CD4-positive, alpha-beta T cell treated with Interferon alpha-2 for 1 hour (primary cell): Measurements from ENCODE around the gene CFLAR.
"Not testable (repeated sequence)": the region's sequence is repeated elsewhere in the genome, so short reads cannot be mapped to it uniquely, and the experiment has no call there.

Source experiments
- DNase-seq, 2 donors: peaks; one replicate each; pipeline ENCODE4 v3.0.0-alpha.2; 2020 to 2022

The CFLAR gene

GRCh38 chr2:201118961-201119854, 3.2 kb downstream of the CFLAR start:
- DNase-seq = peak; percentile 32 to 57

DNA sequence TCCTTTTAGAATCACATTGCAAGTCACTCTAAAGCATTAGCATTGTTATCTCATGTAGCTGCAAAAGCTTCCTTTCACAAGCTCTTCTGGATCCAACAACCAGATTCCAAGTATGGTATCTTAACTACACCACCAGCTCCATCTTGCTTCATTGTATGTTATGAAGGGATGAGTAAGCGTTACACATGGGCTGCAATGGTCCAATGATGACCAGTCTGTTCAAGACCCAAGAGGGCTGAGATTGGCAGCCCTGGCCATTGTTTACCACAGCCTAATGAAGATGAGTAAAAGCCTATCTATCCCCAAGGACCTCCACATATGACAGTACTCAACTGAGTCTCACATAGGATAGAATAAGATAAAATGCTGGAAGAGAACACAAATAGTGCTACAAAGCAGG, 6.3 kb downstream of the CFLAR start:
- no peak for DNase-seq

DNA sequence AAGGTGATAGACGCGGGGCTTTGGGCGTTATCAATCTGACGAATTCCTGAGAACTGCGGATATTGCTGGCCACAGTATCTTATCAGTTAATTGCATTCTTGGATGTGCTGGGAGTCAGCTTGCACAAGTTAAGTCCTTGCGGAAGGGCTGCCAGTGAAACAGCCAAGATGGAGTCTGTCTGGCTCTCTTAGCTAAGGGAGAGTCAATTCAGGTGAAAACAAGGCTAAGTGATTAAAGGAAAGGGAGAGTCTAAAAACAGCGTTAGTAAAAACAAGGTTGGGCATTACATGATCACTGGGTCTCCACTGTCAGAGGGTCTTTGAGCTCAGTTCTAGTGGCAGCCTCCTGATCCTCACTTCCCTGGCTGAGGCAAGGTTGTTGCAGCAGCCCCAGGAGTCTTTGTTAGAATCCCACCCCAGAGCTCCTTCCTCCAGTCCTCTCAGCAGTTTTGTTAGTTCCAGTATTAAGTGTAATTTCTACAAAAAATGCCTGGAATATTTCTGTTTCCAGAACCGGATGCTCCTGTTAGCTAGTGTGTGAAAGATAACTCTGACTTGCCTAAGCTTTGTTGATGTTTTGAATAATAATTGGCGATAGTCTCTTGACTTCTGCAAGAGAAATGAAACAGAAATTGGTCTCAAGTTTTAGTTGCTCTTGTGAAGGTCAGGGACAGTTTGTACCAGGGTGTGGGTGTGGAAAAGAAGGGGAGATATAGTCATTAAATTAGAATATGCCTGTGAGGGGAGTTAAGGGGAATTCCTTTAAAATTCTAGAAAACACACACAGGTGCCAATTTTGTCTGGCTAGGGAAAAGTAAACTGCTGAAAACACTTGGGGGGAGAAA, 10.6 kb downstream of the CFLAR start:
- DNase-seq = peak in 1 of 2 donors; percentile 75

DNA sequence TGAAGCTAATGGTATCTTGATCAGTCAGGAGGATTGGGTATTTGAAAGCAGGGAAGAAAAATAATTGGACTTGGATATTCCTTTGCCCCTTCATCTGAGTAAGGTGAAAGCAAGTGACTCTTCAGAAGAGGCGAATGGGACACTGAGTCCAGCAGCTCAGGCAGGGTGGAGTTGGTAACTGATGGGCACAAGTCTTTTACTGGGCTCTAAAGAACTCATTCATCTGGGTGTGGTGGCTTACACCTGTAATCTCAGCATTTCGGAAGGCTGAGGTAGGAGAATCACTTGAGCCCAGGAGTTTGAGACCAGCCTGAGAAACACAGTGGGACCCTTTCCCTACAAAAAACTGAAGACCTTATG, 11.2 kb downstream of the CFLAR start:
- DNase-seq = no peak

DNA sequence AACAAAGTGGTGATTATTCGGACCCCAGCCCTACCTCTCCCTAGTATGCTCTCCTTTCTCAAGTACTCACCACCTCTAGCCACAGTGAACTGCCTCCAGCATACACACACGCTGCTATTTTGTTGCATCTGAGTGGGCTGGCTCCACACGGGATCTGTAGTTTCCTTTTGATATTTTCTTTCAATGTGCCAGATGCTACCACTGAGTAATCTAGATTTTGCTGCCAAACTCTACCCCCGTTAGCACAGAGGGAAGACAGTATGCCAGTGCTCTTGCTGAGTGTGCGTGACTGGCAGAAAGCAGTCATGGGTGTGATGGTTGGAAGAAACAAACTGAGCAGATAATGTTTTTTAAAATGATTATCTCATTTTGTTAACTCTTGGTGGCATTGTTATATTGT, 11.6 kb downstream of the CFLAR start:
- DNase-seq = peak in 1 of 2 donors; percentile 59

GRCh38 chr2:201128033-201128432, 12.1 kb downstream of the CFLAR start:
- no peak for DNase-seq

- DNase-seq = peak; percentile 56 to 65
These were observed 13.1 kb downstream of the CFLAR start for GRCh38 chr2:201128933-201129505.

- peak in 1 of 2 donors; percentile 70 for DNase-seq
These were observed 14.7 kb downstream of the CFLAR start for GRCh38 chr2:201130524-201131186.

DNA sequence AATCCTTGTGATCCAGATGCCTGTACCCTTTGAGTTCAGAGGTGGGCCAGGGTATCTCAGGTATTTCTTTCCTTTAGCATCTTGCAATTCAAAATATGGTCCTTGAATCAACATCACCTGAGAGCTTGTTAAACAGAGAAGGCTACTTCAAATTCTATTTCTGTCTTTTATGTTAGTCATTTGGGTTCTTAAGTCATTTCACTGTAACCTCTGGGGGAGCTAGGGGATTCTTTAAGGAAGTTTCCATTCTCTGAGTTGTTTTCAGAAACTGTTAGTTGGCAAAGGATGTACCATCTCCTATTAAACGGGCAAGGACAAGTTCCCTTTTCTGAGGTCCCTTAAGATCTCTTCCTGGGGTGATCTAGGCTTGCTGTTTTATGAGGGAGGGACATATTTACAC, 16.6 kb downstream of the CFLAR start:
- DNase-seq = no peak

DNA sequence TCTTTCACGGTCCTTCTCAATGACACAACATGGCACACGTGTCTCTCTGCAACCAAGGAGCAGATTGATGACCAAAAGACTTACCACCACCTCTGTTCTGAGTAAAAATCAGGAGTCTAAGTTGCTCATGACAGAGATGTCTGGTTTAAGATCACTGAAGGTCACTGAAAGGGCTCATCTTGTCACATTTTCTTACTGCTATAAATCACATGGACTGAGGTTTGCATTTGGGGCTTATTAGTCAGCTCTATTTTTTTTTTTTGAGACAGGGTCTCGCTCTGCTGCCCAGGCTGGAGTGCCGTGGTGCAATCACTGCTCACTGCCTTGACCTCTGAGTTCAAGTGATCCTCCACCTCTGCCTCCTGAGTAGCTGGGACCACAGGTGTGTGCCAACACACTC, 19.4 kb downstream of the CFLAR start:
- no peak for DNase-seq

GRCh38 chr2:201136889-201137321, 20.9 kb downstream of the CFLAR start:
- DNase-seq = no peak

GRCh38 chr2:201137505-201138400, 21.8 kb downstream of the CFLAR start:
- no peak for DNase-seq

DNA sequence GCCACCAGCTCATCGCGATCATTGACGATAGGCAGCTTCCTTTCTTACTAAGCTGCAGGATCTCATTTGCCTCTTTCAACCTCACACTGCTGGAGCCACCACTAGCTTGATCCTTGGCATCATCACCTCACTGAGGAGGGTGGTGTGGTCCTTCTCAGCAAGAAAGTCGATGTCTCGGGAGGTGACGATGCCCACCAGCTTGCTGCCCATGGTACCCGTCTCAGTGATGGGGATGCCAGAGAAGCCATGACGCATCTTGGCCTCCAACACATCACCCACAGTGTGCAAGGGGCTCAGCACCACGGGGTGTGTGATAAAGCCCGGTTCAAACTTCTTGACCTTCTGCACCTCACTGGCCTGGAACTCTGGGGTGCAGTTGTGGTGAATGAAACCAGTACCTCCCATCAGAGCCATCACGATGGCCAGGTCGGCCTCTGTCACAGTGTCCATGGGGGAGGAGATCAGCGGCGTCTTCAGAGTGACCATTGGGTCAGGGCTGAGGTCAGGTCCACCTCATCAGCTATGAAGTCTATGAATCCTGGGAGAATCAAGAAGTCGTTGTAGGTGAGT, 22.5 kb downstream of the CFLAR start:
- DNase-seq = no peak

- not testable (repeated sequence) for DNase-seq
These were observed 23.2 kb downstream of the CFLAR start for GRCh38 chr2:201138986-201139781.

- DNase-seq = no peak
These were observed 24.1 kb downstream of the CFLAR start for GRCh38 chr2:201139836-201140604.

GRCh38 chr2:201144101-201145051, 28.4 kb downstream of the CFLAR start:
- DNase-seq = no peak

GRCh38 chr2:201148434-201148990, 32.5 kb downstream of the CFLAR start:
- no peak for DNase-seq
